ENCODE data around the gene HS3ST3A1. TPM values are rescaled to one million over a fixed set of nuclear protein-coding genes. Genes with fewer than 3 reads are reported as not detected.
"Not testable (repeated sequence)": the region's sequence is repeated elsewhere in the genome, so short reads cannot be mapped to it uniquely, and the experiment has no call there.

HS3ST3A1 gene
- total RNA-seq, 1 experiment from 2014 or later: 10.4 TPM

DNA sequence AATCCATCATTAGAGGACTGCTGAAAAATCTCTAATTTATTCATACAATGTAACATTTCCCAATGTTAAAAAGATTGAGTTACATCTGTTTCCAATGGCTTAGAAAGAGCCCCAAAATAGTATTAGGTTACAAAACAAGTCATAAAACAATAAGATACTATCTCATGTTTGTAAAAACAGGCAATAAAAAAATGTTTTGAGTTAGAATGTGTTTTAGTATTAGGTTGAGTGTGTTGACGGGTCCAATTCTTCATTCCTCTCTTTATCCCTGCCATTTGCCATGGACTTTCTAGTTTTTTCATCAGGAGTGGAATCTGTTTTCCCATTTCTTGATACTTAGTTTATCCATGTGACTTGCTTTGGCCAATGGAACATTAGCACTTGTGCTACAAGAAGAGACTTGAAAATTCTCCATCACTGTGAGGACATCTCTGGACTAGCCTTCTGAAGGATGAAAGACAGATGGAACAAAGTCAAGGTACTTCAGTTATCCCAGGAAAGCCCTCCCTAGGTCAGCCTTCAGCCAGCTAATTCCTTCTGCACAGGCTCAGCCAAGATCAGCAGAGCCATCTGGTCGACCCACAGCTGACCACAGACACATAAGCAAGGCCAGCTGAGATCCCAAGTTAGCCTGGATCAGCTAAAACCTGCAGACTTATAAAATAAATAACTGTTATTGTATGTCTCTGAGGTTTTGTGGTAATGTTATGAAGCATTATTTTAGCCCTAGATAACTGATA lies 83.3 kb downstream of the HS3ST3A1 start:
- no peaks in the 10 kb centered on the region for H3K27me3 ChIP-seq (ENCODE audit: control insufficient read depth, insufficient read depth, low read length)
- DNase-seq: no peak
- H3K36me3 ChIP-seq (replicated peaks; ENCODE audit: control insufficient read depth, insufficient read depth, low read length): no peaks in the 10 kb centered on the region
- no peak overlapping the region for H3K4me3 ChIP-seq (ENCODE audit: insufficient read depth, low read depth, low read length)

DNA sequence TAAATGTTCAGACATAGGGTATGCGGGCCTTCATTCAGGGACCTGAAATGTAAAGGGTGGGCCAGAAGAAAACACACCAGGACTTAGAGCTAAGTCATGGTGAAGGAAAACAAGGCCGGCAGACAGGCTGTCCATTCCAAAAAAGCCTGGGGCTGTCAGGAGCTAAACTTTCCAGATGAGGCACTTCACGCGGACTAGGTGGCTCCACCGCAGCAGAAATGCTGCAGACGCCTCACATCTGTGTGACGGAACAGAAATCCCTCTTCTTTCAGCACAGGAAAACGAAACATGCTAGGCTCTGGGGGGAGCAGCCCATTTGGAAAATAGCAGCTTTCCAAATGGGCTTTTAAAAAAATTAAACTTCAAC lies 88.7 kb downstream of the HS3ST3A1 start:
- H3K36me3 ChIP-seq (replicated peaks; ENCODE audit: control insufficient read depth, insufficient read depth, low read length): no peaks in the 10 kb centered on the region
- no peaks in the 10 kb centered on the region for H3K27me3 ChIP-seq (ENCODE audit: control insufficient read depth, insufficient read depth, low read length)
- H3K4me3 ChIP-seq (ENCODE audit: insufficient read depth, low read depth, low read length): no peak overlapping the region
- DNase-seq: peak; percentile 27

DNA sequence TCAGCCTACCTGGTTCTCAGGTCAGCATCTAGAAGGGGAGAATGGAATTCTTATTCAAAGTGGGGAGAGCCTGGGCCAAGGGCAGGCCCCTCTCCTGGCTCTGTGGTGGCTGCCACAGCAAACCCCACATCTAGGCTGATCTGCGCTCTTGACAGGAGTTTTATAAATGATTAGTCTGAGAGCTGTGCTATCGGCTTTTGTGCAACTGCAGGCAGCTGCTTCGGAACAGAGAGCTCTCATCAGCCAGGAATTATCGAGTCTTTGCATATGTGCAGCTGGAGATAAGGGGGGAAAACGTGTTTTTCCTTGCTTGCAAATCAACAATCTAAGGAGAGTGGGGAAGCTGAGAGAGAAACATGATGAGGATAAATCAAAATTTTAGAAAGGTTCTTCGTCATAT lies 91.7 kb downstream of the HS3ST3A1 start:
- peak; percentile 46 for DNase-seq
- Histone ChIP-seq H3K27me3 (ENCODE audit: control insufficient read depth, insufficient read depth, low read length) (no peaks in the 10 kb centered on the region), H3K4me3 (ENCODE audit: insufficient read depth, low read depth, low read length) (no peak overlapping the region), H3K36me3 (replicated peaks; ENCODE audit: control insufficient read depth, insufficient read depth, low read length) (no peaks in the 10 kb centered on the region)

DNA sequence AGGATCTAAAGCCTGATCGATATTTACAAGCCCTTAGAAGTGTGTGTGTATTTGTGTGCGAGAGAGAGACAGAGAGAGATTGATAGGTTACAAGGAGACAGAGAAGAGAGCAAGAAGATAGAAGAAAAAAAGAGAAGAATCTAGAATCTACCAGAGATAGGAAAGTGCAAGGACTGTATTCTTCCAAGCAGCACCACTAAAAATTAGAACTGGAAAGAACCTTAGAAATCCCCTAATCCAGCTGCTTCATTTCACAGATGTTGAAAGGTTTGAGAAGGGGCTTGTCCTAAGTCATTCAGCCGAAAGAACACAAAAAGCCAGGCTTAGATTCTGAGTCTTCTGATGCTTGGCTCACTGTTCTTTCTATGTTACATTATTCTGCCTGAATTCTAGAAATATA lies 92.2 kb downstream of the HS3ST3A1 start:
- Histone ChIP-seq H3K36me3 (replicated peaks; ENCODE audit: control insufficient read depth, insufficient read depth, low read length) (no peaks in the 10 kb centered on the region), H3K4me3 (ENCODE audit: insufficient read depth, low read depth, low read length) (no peak overlapping the region), H3K27me3 (ENCODE audit: control insufficient read depth, insufficient read depth, low read length) (no peaks in the 10 kb centered on the region)
- DNase-seq: no peak

DNA sequence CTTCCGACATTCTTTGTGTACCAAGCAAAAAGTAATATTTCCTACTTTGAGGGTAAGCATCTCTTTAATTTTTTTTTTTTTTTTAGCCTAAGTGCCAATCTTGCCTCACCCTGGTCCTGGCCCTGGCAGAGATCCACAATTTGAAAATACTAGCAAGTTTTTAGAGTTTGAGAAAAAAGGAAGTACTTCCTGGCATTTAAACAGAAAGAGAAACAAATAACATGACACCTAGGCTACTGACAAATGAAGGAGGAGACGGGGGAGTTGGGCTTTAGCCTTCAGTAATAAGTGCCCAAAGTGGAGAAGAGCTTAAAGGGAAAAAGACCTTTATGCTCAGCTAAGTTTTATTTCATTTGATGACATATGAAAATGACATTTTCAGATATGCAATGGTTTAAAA lies 92.8 kb downstream of the HS3ST3A1 start:
- no peaks in the 10 kb centered on the region for H3K27me3 ChIP-seq (ENCODE audit: control insufficient read depth, insufficient read depth, low read length)
- no peak for DNase-seq
- H3K4me3 ChIP-seq (ENCODE audit: insufficient read depth, low read depth, low read length): no peak overlapping the region
- no peaks in the 10 kb centered on the region for H3K36me3 ChIP-seq (replicated peaks; ENCODE audit: control insufficient read depth, insufficient read depth, low read length)

DNA sequence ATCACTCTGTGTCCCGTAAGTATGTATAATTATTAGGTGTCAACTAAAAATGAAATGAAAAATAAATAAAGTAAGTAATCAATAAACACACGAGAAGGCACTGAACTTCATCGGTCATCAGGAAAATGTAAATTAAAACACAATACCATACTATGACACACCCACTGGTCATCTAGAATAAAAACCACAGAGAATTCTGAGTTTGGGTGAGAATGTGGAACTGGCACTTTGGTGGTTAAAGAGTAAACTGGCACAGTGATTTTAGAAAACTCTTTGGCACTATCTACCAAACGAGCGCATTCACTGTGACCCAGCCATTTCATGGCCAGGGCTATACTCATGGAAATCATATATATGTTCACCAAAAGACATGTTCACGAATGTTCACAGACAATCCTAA lies 98.2 kb downstream of the HS3ST3A1 start:
- no peaks in the 10 kb centered on the region for H3K27me3 ChIP-seq (ENCODE audit: control insufficient read depth, insufficient read depth, low read length)
- H3K4me3 ChIP-seq (ENCODE audit: insufficient read depth, low read depth, low read length): no peak overlapping the region
- DNase-seq: no peak
- no peaks in the 10 kb centered on the region for H3K36me3 ChIP-seq (replicated peaks; ENCODE audit: control insufficient read depth, insufficient read depth, low read length)

DNA sequence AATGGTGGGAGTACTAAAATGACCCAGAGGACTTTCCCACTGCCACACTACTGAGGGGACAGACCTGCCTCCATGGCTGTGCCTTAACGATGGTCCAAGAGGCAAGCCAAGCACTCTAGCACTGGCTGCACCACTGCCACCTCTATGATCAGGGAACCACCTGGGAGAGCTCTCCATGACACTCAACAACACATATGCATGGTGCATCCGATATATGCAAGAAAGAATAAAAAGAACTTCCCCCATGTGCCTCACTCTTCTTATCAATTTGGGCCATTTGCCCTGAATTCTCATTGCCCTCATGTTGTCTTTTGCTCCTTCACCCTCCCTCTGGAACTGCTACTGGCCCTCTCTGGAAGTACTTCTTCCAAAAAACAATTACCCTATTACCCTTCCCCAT lies 99.5 kb downstream of the HS3ST3A1 start:
- no peak for DNase-seq
- H3K27me3 ChIP-seq (ENCODE audit: control insufficient read depth, insufficient read depth, low read length): no peaks in the 10 kb centered on the region
- no peaks in the 10 kb centered on the region for H3K36me3 ChIP-seq (replicated peaks; ENCODE audit: control insufficient read depth, insufficient read depth, low read length)
- no peak overlapping the region for H3K4me3 ChIP-seq (ENCODE audit: insufficient read depth, low read depth, low read length)

DNA sequence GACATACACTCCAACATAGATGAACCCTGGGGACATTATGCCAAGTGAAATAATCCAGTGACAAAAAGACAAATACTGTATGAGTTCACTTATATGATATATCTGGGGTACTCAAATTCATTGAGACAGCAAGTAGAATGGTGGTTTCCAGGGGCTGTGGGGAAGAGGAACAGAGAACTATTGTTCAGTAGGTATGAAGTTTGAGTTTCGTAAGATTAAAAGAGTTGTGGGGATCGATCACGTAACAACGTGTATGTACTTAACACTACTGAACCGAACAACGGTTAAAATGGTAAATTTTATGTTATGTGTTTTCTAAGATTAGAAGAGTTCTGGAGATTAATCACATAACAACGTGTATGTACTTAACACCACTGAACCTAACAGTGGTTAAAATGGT lies 100.8 kb downstream of the HS3ST3A1 start:
- no peak overlapping the region for H3K4me3 ChIP-seq (ENCODE audit: insufficient read depth, low read depth, low read length)
- no peak for DNase-seq
- no peaks in the 10 kb centered on the region for H3K36me3 ChIP-seq (replicated peaks; ENCODE audit: control insufficient read depth, insufficient read depth, low read length)
- no peaks in the 10 kb centered on the region for H3K27me3 ChIP-seq (ENCODE audit: control insufficient read depth, insufficient read depth, low read length)

DNA sequence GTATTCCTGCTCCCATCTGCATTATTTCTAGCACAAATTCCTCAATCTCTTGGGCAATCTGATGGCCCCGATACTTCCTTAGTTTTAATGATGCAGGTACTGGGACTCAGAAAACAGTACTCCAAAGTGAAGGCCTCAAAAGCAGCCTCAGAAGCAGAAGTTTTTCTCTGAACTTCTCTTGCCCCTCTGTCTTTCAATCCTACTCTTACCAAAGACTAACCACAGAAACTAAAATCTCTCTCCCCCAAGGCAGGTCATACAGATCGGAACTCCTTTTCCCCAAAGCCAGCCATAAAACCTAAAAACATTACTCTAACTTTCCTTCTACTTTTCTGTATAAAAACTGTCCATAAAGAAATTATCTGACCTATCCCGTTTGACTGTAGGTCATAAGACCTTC lies 103.5 kb downstream of the HS3ST3A1 start:
- H3K36me3 ChIP-seq (replicated peaks; ENCODE audit: control insufficient read depth, insufficient read depth, low read length): no peaks in the 10 kb centered on the region
- DNase-seq: no peak
- H3K4me3 ChIP-seq (ENCODE audit: insufficient read depth, low read depth, low read length): no peak overlapping the region
- H3K27me3 ChIP-seq (ENCODE audit: control insufficient read depth, insufficient read depth, low read length): no peaks in the 10 kb centered on the region

DNA sequence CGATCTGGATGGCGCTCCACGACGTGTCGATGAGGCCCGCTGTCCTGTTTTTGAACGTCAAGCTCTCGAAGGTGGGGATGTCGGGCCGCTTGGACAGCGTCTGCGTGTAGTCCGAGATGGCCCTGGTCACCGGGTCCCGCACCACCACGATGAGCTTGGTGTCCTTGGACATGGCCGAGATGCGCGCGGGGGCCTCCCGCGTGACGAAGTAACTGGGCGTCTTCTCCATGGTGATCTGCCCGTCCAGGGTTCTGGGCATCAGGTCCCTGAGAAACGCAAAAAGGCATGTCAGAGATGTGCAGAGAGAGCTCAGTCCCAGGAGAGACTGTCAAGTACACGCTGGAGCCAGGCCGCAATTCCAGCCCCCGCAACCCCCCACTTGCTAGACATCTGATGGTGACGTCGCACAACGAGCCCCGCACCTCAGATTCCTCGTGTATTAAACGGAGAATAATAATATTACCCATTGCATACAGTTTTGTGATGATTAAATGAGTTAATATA lies 105.1 kb downstream of the HS3ST3A1 start:
- DNase-seq; H3K36me3 ChIP-seq (replicated peaks; ENCODE audit: control insufficient read depth, insufficient read depth, low read length); H3K4me3 ChIP-seq (ENCODE audit: insufficient read depth, low read depth, low read length); H3K27me3 ChIP-seq (ENCODE audit: control insufficient read depth, insufficient read depth, low read length): not testable (repeated sequence)

DNA sequence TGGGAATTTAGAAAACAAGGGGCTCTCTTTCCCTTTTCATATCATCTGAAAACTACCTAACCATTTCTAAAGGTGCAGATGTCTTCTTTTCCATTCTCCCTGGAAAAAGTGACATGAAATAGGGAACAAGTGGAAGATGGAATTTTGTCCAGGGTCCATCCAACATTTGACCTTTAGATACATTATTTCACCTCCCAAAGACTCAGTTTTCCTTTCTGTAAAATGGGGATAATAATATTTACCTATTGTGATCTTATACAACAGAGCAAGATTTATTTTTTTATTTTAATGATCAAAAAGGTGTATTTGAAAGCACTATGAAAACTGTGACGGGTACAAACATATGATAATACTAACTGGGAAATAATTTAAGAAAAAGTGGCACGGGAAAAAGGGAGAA lies 106.3 kb downstream of the HS3ST3A1 start:
- Histone ChIP-seq H3K4me3 (ENCODE audit: insufficient read depth, low read depth, low read length) (no peak overlapping the region), H3K27me3 (ENCODE audit: control insufficient read depth, insufficient read depth, low read length) (no peaks in the 10 kb centered on the region), H3K36me3 (replicated peaks; ENCODE audit: control insufficient read depth, insufficient read depth, low read length) (no peaks in the 10 kb centered on the region)
- no peak for DNase-seq

DNA sequence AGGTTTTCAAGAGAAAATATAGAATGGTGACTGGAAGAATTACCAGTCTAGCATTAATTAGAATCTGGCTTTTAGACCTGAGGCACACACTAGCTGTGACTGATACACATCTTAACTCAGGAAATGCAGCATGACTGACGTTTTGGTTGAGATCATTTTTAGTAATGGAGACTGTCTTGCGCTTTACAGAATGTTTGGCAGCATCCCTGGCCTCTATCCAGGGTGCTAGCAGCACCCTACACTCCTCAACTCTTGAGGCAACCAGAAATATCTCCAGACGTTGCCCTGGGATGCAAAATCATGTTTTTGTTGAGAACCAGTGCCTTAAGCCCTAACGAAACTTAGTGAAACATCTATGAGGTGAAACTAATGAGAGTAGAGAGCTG lies 109.0 kb downstream of the HS3ST3A1 start:
- DNase-seq: no peak
- Histone ChIP-seq H3K27me3 (ENCODE audit: control insufficient read depth, insufficient read depth, low read length) (no peaks in the 10 kb centered on the region), H3K4me3 (ENCODE audit: insufficient read depth, low read depth, low read length) (no peak overlapping the region), H3K36me3 (replicated peaks; ENCODE audit: control insufficient read depth, insufficient read depth, low read length) (no peaks in the 10 kb centered on the region)

DNA sequence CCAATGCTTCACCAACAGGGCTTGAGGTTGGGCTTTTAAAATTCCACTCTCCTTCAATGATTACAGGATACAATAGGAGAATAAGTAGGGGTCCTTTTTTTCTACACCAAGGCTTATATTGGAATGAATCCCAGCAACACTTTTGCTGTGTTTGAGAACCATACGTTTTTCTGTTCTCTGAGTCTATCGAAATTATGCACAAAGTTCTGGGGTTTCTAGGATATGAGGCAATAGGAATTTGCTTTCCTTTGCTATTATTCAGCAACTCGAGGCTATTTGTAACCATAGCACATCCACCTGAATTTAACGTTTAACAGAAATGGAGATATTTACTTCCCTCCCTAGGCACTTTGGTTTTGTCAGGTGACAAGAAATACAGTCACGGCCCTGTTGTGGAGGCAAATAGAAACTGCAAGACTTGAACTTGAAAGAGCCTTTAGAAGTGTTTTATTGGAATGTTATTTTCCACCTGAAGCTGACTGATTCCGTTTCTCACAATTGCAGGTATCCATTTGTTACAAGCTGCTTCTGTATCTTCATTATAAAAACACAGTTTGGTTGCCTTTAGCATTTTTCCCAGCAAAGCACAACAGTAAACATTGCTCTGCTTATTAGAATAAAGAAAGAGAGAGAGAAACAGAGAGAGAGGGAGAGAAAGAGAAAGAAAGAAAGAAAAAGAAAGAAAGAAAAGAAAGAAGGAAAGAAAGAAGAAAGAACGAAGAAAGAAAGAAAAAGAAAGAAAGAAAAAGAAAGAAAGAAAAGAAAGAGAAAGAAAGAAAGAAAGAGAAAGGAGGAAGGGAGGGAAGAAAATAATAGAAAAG lies 109.6 kb downstream of the HS3ST3A1 start:
- no peak overlapping the region for H3K4me3 ChIP-seq (ENCODE audit: insufficient read depth, low read depth, low read length)
- H3K27me3 ChIP-seq (ENCODE audit: control insufficient read depth, insufficient read depth, low read length): no peaks in the 10 kb centered on the region
- H3K36me3 ChIP-seq (replicated peaks; ENCODE audit: control insufficient read depth, insufficient read depth, low read length): no peaks in the 10 kb centered on the region
- no peak for DNase-seq

DNA sequence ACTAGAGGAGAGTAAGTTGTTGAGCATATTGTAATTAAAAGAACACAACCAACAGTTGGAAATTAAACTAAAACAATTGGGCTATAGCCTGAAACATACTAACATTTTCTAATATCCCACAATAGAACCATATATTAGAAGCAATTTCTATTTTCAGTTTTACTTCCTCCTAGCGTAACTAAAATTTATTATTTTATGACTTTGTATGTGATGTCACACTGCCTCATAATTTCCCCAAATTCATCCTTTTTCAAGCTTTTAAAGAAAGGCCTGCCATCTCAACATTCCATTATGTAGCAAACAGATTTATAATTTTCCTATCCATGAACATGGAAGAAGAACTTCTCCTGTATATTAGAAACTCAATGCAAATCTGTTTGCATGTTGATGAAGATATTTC lies 110.2 kb downstream of the HS3ST3A1 start:
- Histone ChIP-seq H3K27me3 (ENCODE audit: control insufficient read depth, insufficient read depth, low read length) (no peaks in the 10 kb centered on the region), H3K4me3 (ENCODE audit: insufficient read depth, low read depth, low read length) (no peak overlapping the region), H3K36me3 (replicated peaks; ENCODE audit: control insufficient read depth, insufficient read depth, low read length) (no peaks in the 10 kb centered on the region)
- DNase-seq: no peak

DNA sequence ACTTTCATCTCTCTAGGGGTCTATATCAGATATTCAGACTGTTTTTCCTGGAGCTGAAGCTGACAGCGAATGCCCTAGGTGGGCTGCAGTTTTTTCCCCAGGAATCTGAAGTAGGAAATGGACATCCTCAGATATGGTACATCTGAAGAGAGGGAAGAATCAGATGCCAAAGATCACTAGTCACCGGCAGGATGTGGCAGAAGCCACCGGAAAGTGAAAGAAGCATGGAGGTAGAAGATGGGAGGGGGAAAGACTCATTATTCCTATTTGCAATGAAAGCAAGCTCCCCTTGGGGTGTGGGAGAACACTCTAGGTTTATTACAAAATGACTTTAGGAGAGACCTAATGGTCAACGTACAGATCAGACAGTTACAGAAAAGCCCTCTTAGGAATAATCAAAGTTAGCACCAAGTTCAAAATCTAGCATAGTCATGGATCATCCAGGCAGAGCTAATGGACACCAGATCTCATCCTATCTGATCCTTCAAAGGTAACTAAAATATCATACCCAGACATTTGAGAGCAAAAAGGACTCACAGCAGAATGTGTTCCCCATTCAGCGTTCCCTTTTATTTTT lies 110.7 kb downstream of the HS3ST3A1 start:
- Histone ChIP-seq H3K27me3 (ENCODE audit: control insufficient read depth, insufficient read depth, low read length) (no peaks in the 10 kb centered on the region), H3K4me3 (ENCODE audit: insufficient read depth, low read depth, low read length) (no peak overlapping the region), H3K36me3 (replicated peaks; ENCODE audit: control insufficient read depth, insufficient read depth, low read length) (no peaks in the 10 kb centered on the region)
- DNase-seq: no peak

Data from H7 (cell line).